Kidney epithelial cell (primary cell): ENCODE data around the gene CCL19. TPM values are rescaled to one million over a fixed set of nuclear protein-coding genes. Genes with fewer than 3 reads are reported as not detected.
A peak's percentile ranks its signal among the peaks of the same experiment; 100 is the strongest.

ENCODE experiments used
- DNase-seq: peaks from one replicate; pipeline ENCODE4 v3.0.0-alpha.2; 2010; ENCODE audit warnings: low read depth
- H3K27me3 ChIP-seq: 2 replicates; pipeline ENCODE4 v1.6.0; 2011; ENCODE audit warnings: low read length; ENCODE audit not compliant: control insufficient read depth, insufficient read depth
- H3K36me3 ChIP-seq: 2 replicates; pipeline ENCODE4 v1.5.1; 2011; ENCODE audit warnings: low read length; ENCODE audit not compliant: control insufficient read depth, insufficient read depth
- H3K4me3 ChIP-seq: 2 replicates; pipeline ENCODE4 v1.5.1; 2011; ENCODE audit warnings: low read depth, mild to moderate bottlenecking, control low read depth, low read length
- CTCF ChIP-seq: IDR thresholded peaks from 2 replicates; pipeline ENCODE4 v1.5.1; 2011; ENCODE audit warnings: mild to moderate bottlenecking, moderate library complexity, low read length, control low read depth, inconsistent platforms; ENCODE audit not compliant: insufficient read depth, poor library complexity, severe bottlenecking
- total RNA-seq: library from RNA; depleted of rRNA; stranded (reverse); fragments of >200 nt; gene quantifications from 2 replicates; pipeline ENCODE4 v1.2.3, GENCODE V29; 2015

Gene CCL19
- total RNA-seq, 1 donor from 2014 or later, result not detected

GRCh38 chr9:34701769-34702736 lies 11.0 kb upstream of the CCL19 start:
- Histone ChIP-seq H3K4me3 (peak overlapping the region; percentile 49), H3K36me3 (no peaks in the 10 kb centered on the region), H3K27me3 (peaks cover 9% of the 10 kb centered on the region)
- peak; percentile 21 for DNase-seq
- TF ChIP-seq CTCF, result peak; percentile 100

DNA sequence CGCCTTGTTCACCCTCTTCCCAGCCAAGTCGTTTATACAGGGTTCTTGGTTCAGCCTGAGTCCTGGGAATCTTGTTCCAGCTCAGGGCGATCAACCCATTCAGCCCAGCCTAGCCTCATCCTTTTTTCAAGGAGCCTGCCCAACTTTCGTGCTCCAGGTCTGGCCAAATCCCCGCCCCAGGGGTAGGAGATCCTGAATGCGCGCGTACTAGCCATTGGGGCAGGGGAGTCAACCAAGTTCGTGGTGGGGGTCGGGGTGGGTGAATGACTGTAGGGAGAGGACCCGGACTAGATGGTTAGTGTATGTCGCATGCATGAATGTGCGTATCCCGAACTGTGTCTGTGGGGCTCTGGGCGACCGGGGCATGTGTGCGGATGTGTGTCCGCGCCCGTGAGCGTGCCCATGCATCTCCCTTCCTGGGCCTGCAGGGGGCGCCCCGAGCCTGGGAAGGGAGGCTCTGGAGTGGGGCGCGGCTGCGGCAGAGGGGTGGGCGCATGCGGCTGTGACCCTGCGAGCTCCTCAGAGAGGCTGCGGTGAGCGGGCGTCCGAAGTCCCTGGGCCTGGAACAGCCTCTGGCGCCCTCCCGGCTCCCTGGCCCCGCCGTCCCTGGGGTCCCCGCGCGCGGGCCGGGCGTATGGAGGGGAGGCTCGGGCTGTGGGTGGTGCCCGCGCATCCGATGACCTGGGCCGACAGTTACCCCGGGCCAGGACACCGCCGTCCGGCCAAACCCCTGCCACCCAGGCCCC lies 10.1 kb upstream of the CCL19 start:
- no peak for DNase-seq
- TF ChIP-seq CTCF, result peak; percentile 90
- Histone ChIP-seq H3K36me3 (no peaks in the 10 kb centered on the region), H3K4me3 (peak overlapping the region; percentile 49), H3K27me3 (peaks cover 9% of the 10 kb centered on the region)

DNA sequence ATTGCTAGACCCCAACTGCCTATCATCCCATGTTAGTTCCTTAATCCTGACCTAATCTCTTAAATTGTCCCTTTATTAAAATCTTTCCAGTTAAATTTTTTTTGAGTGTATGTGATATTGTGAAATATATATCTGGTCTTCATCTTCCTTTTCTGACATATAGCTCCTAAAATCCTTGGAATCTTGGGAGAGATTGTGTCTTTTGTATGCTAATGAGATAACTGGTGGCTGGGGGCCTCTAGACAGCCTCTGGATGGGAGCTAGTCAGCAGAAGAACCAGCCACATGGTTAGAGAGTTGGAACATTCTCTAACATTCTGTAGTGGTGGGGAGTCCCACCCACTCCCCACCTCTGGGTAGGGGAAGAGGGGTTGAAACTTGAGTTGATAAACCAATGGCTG lies 3.7 kb upstream of the CCL19 start:
- H3K27me3 ChIP-seq, result peaks cover 5% of the 10 kb centered on the region
- no peak for TF ChIP-seq CTCF
- no peaks in the 10 kb centered on the region for H3K36me3 ChIP-seq
- no peak overlapping the region for H3K4me3 ChIP-seq
- no peak for DNase-seq

DNA sequence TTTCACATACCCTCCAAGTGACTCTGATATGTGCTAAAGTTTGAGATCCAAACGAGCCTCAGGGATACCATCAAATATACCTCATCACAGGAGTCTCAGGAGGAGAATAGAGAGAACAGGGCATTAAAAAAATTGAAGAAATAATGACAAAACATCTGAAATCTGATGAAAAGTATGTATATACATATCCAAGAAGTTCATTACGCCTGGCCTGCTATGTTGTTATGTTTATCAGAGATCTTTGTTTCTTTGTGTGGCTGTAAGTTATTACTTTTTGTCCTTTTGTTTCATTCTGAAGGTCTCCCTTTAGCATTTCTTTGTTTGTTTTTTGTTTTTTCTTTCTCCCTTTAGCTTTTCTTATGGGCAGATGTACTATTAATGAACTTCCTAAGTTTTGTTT lies 2.5 kb upstream of the CCL19 start:
- H3K27me3 ChIP-seq, result peaks cover 10% of the 10 kb centered on the region
- H3K4me3 ChIP-seq, result no peak overlapping the region
- H3K36me3 ChIP-seq, result no peaks in the 10 kb centered on the region
- DNase-seq, result no peak
- TF ChIP-seq CTCF, result no peak

- DNase-seq, result no peak
- TF ChIP-seq CTCF, result no peak
- H3K36me3 ChIP-seq, result no peaks in the 10 kb centered on the region
- peaks cover 10% of the 10 kb centered on the region for H3K27me3 ChIP-seq
- H3K4me3 ChIP-seq, result no peak overlapping the region
These were observed 850 bp upstream of the CCL19 start for GRCh38 chr9:34691936-34692315.
